ENCODE results near the gene RAD23A.

The RAD23A gene

DNA sequence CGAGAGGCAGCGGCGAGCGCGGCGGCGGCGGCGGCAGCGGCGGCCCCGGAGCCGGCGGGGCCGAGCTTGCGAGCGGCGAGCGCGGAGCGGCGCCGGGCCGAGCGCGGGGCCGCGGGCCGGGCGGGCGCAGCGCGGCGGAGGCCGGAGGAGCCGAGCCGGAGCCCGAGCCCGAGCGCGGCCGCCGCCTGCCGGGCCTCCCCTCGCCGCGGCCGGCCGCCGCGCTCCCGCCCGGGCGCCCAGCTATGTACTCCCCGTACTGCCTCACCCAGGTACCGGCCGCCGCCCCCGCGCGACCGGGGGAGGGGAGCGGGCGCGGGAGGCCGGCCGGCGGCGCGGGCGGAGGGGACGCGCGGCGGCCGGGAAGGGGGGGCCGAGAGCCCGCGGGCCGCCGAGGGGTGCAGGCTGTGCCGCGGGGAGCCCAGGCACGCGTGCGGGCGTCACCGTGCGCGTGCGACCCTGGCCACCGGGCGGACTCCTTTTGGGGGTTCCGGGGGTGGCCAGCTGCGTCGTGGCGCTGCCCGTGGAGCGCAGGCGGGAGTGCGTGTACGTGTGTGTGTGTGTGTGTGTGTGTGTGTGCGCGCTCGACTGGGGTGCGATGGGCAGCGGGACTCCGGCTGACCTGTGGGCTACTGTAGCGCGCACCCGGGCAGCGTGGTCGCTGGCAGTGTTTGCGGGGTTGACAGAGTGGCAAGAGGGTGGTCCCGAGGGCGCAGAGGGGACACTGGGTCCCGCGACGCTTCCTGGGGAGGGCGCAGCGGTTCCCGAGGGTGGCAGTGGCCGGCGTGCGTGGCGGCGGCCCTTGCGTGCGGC lies 50.1 kb downstream of the RAD23A start (continued):
- TF ChIP-seq, protein P1, sequence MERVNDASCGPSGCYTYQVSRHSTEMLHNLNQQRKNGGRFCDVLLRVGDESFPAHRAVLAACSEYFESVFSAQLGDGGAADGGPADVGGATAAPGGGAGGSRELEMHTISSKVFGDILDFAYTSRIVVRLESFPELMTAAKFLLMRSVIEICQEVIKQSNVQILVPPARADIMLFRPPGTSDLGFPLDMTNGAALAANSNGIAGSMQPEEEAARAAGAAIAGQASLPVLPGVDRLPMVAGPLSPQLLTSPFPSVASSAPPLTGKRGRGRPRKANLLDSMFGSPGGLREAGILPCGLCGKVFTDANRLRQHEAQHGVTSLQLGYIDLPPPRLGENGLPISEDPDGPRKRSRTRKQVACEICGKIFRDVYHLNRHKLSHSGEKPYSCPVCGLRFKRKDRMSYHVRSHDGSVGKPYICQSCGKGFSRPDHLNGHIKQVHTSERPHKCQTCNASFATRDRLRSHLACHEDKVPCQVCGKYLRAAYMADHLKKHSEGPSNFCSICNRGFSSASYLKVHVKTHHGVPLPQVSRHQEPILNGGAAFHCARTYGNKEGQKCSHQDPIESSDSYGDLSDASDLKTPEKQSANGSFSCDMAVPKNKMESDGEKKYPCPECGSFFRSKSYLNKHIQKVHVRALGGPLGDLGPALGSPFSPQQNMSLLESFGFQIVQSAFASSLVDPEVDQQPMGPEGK (tag by site-specific recombination; IDR thresholded peaks at IDR 0.05) = peak; percentile 77
- TF ChIP-seq KLF1 (tag by site-specific recombination; IDR thresholded peaks at IDR 0.05) = 0 out of 2 replicates have a peak, but pooled peaks have one; percentile 17
- peak; percentile 78 for TF ChIP-seq ZFHX2 (tag by site-specific recombination; conservative IDR thresholded peaks at IDR 0.05)
- TF ChIP-seq ZNF202 (tag by site-specific recombination; IDR thresholded peaks at IDR 0.05; ENCODE audit: borderline replicate concordance) = no peak
- TF ChIP-seq ZNF223 (tag by site-specific recombination; IDR thresholded peaks at IDR 0.05) = peak; percentile 51; the same call in 1 of the 2 replicates
- TF ChIP-seq ZBTB1 (tag by site-specific recombination; IDR thresholded peaks at IDR 0.05) = no peak
- TF ChIP-seq ZNF335 (tag by site-specific recombination; conservative IDR thresholded peaks at IDR 0.05) = 0 out of 2 replicates have a peak, but pooled peaks have one; percentile 31
- TF ChIP-seq, protein P2, sequence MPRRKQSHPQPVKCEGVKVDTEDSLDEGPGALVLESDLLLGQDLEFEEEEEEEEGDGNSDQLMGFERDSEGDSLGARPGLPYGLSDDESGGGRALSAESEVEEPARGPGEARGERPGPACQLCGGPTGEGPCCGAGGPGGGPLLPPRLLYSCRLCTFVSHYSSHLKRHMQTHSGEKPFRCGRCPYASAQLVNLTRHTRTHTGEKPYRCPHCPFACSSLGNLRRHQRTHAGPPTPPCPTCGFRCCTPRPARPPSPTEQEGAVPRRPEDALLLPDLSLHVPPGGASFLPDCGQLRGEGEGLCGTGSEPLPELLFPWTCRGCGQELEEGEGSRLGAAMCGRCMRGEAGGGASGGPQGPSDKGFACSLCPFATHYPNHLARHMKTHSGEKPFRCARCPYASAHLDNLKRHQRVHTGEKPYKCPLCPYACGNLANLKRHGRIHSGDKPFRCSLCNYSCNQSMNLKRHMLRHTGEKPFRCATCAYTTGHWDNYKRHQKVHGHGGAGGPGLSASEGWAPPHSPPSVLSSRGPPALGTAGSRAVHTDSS (tag by site-specific recombination; IDR thresholded peaks at IDR 0.05) = no peak
- TF ChIP-seq, protein P3, sequence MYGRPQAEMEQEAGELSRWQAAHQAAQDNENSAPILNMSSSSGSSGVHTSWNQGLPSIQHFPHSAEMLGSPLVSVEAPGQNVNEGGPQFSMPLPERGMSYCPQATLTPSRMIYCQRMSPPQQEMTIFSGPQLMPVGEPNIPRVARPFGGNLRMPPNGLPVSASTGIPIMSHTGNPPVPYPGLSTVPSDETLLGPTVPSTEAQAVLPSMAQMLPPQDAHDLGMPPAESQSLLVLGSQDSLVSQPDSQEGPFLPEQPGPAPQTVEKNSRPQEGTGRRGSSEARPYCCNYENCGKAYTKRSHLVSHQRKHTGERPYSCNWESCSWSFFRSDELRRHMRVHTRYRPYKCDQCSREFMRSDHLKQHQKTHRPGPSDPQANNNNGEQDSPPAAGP (tag by site-specific recombination; IDR thresholded peaks at IDR 0.05) = 0 out of 2 replicates have a peak, but pooled peaks have one; percentile 27
- TF ChIP-seq SP2 (tag by site-specific recombination; IDR thresholded peaks at IDR 0.05) = no peak
- peak; percentile 40 for TF ChIP-seq ZIC2 (tag by site-specific recombination; IDR thresholded peaks at IDR 0.05)
- peak; percentile 89 for TF ChIP-seq ZSCAN4 (tag by site-specific recombination; IDR thresholded peaks at IDR 0.05)
- TF ChIP-seq ZBTB8A (tag by site-specific recombination; IDR thresholded peaks at IDR 0.05) = peak; percentile 42
- 0 out of 2 replicates have a peak, but pooled peaks have one; percentile 69 for TF ChIP-seq ZNF785 (tag by site-specific recombination; IDR thresholded peaks at IDR 0.05)
- TF ChIP-seq, protein P4, sequence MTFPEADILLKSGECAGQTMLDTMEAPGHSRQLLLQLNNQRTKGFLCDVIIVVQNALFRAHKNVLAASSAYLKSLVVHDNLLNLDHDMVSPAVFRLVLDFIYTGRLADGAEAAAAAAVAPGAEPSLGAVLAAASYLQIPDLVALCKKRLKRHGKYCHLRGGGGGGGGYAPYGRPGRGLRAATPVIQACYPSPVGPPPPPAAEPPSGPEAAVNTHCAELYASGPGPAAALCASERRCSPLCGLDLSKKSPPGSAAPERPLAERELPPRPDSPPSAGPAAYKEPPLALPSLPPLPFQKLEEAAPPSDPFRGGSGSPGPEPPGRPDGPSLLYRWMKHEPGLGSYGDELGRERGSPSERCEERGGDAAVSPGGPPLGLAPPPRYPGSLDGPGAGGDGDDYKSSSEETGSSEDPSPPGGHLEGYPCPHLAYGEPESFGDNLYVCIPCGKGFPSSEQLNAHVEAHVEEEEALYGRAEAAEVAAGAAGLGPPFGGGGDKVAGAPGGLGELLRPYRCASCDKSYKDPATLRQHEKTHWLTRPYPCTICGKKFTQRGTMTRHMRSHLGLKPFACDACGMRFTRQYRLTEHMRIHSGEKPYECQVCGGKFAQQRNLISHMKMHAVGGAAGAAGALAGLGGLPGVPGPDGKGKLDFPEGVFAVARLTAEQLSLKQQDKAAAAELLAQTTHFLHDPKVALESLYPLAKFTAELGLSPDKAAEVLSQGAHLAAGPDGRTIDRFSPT (tag by site-specific recombination; IDR thresholded peaks at IDR 0.05) = peak; percentile 80

DNA sequence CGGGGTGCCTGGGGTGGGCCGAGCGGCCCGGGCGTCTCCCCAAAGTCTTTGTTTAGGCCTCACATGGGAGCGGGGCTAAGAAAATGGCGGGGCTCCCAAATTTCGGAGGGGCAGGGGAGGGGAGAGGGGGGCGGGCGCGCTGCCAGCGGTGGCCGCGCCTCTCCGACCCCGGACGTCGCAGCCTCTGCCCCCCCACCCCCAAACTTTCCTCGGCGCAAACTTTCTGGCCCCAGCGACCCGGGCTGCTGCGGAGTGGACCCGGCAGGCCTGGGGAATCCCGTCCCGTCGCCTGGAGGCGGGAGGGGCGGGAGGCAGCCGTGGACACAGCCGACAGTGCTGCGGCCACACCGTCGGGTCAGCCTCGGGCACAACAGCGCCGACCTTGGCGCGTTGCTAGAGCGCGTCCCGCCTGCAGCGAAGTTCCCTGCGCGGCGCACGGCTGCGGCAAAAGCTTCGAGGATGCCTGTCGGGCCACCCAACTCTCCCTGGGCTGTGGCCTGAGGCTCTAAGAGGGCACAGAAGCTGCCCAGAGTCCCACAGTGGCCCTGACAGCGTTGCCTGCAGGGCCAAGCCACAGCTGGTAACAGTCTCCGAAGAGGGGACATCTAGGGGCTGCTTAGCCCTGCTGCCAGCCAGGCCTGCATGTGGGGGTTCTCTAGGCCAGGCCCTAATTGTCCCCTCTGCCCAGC lies 50.9 kb downstream of the RAD23A start:
- H3K27ac ChIP-seq (ENCODE audit: extremely low read depth, low read depth, low read length) = peak overlapping the region; percentile 70; the same call in 1 of the 2 replicates
- POLR2A ChIA-PET = no interaction called here
- TF ChIP-seq, protein P5, sequence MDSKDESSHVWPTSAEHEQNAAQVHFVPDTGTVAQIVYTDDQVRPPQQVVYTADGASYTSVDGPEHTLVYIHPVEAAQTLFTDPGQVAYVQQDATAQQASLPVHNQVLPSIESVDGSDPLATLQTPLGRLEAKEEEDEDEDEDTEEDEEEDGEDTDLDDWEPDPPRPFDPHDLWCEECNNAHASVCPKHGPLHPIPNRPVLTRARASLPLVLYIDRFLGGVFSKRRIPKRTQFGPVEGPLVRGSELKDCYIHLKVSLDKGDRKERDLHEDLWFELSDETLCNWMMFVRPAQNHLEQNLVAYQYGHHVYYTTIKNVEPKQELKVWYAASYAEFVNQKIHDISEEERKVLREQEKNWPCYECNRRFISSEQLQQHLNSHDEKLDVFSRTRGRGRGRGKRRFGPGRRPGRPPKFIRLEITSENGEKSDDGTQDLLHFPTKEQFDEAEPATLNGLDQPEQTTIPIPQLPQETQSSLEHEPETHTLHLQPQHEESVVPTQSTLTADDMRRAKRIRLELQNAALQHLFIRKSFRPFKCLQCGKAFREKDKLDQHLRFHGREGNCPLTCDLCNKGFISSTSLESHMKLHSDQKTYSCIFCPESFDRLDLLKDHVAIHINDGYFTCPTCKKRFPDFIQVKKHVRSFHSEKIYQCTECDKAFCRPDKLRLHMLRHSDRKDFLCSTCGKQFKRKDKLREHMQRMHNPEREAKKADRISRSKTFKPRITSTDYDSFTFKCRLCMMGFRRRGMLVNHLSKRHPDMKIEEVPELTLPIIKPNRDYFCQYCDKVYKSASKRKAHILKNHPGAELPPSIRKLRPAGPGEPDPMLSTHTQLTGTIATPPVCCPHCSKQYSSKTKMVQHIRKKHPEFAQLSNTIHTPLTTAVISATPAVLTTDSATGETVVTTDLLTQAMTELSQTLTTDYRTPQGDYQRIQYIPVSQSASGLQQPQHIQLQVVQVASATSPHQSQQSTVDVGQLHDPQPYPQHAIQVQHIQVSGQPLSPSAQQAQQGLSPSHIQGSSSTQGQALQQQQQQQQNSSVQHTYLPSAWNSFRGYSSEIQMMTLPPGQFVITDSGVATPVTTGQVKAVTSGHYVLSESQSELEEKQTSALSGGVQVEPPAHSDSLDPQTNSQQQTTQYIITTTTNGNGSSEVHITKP (tag by site-specific recombination; IDR thresholded peaks at IDR 0.05) = no peak
- TF ChIP-seq, protein P6, sequence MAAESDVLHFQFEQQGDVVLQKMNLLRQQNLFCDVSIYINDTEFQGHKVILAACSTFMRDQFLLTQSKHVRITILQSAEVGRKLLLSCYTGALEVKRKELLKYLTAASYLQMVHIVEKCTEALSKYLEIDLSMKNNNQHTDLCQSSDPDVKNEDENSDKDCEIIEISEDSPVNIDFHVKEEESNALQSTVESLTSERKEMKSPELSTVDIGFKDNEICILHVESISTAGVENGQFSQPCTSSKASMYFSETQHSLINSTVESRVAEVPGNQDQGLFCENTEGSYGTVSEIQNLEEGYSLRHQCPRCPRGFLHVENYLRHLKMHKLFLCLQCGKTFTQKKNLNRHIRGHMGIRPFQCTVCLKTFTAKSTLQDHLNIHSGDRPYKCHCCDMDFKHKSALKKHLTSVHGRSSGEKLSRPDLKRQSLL (tag by site-specific recombination; IDR thresholded peaks at IDR 0.05) = no peak
- TF ChIP-seq ZNF596 (tag by site-specific recombination; IDR thresholded peaks at IDR 0.05) = no peak
- CTCF ChIA-PET = interaction anchor here (2.5 kb wide), 1 partner anchor 65 kb away, joined by 11 read pairs; no protein-coding TSS in a partner anchor
- no peaks in the 10 kb centered on the region for H3K9me3 ChIP-seq (ENCODE audit: control insufficient read depth, insufficient read depth, low read depth, low read length)
- H3K4me1 ChIP-seq (ENCODE audit: control insufficient read depth, insufficient read depth, low read length) = no peaks in the 10 kb centered on the region
- H3K36me3 ChIP-seq (ENCODE audit: control insufficient read depth in 2 of 2, insufficient read depth in 1 of 2, low read length in 2 of 2) = peaks cover 0 to 6% of the 10 kb centered on the region in 2 experiments; a peak in 1 of 3 replicates
- H3K4me3 ChIP-seq (ENCODE audit: low read depth, low read length) = peak overlapping the region; percentile 51

Data from HEK293 (cell line).